ENCODE measurements around the gene AK1.
"Not testable (repeated sequence)": the region's sequence is repeated elsewhere in the genome, so short reads cannot be mapped to it uniquely, and the experiment has no call there.

Gene AK1

GRCh38 chr9:127847833-127848755 lies 29.4 kb downstream of the AK1 start:
- DNase-seq (ENCODE audit: low read depth), result no peak

DNA sequence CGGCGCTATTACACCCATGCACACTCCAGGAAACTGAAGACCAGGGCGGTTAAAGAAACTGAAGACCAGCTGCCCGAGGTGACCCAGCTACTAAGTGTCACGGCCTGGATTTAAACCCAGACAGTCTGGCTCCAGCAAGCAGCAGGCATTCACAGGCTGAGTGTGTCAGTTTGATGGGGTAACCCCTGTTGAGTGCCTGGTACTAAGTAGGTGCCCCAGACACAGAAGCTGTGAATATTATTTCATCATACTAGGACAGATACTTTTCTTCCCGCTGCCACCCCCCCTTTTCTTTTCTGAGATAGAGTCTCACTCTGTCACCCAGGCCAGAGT lies 30.3 kb downstream of the AK1 start:
- no peak for DNase-seq (ENCODE audit: low read depth)

- no peak for DNase-seq (ENCODE audit: low read depth)
Observed at GRCh38 chr9:127846443-127847177, 30.9 kb downstream of the AK1 start.

DNA sequence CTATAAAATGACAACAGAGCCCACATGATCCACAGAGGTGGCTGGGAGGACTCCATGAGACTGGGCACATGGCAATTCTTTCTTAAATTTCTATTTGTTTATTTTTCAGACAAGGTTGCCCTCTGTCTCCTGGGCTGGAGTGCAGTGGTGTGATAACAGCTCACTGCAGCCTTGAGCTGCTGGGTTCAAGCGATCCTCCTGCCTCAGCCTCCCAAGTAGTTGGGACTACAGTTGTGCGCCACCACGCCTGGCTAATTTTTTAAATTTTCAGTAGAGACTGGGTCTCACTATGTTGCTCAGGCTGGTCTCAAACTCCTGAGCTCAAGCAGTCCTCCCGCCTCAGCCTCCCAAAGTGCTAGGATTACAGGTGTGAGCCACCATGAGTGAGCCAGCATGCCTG lies 31.9 kb downstream of the AK1 start:
- not testable (repeated sequence) for DNase-seq (ENCODE audit: low read depth)

- DNase-seq (ENCODE audit: low read depth), result no peak
Observed at GRCh38 chr9:127844821-127845359, 32.6 kb downstream of the AK1 start.

DNA sequence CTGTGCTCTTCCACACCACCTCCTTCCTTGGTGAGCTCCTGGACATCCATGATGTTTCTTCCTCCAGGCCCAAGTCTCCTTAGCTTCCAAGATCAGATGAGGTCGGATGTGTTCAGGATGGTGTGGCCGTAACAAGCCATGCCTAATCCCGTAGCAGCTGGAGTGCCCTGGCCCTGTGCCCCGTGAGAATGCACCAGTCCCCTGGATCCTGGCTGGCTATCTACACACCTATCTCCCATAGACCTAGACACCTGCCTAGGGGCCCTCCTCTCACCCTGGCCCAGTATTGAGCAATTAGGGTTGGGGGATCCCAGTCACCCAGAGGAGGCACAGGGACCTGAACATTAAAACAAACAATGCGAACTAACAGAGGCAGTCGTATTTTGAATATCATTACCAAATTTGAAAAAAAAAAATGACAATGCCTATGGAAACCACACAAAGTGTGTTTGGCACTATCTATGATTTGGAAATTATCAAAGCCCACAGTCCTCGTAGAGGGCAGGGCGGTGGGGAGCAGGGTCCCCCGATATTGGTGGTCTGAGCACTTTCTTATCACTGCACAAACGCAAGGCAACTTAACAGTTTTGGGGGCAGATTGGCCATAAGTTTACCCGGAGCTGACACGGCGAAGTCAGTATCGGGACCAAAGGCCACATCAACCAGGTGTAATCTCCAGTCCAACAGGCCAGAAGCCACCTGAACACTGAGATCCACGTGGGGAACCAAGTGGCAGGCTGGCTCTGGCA lies 36.2 kb downstream of the AK1 start:
- DNase-seq (ENCODE audit: low read depth), result no peak

GRCh38 chr9:127838375-127839078 lies 38.9 kb downstream of the AK1 start:
- DNase-seq (ENCODE audit: low read depth), result no peak

DNA sequence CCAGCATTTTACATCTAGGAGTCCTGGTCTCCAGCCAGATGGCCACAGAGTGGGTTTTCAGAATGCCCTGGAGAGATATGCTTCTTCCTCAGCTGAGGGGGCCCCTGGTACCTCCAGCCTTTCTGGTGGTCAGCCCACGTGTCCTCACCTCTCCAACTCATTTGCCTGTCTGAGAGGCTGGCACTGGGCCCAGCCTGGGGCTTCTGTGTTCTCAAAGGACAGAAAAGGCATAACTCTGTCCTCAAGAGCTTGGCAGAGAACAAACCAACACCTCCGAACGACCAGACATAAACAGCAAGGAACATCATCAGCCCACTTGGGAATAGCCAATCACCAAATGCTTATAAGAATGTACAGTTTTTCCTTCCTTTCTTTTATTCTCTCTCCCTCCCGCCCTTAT lies 40.1 kb downstream of the AK1 start:
- no peak for DNase-seq (ENCODE audit: low read depth)

GRCh38 chr9:127836561-127836960 lies 40.9 kb downstream of the AK1 start:
- not testable (repeated sequence) for DNase-seq (ENCODE audit: low read depth)

- no peak for DNase-seq (ENCODE audit: low read depth)
Observed at GRCh38 chr9:127835991-127836516, 41.4 kb downstream of the AK1 start.

DNA sequence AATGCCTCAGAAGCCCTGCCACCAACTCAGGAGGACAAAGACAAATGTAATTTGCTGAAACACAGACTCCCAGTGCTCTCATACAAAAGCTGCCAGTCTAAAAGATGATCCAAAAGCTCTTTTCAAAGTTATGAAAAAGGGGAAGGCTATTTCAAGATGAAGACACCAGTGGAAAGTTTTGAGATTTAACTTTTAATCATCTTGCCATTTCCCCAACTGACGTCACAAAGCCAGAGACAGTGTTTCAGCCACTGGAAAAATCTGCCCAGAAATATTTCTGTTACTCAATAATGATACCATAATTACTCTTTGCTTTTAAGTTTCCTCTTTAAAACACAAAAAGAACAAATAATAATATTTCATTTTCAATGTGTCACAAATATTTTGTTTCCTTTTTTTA lies 43.9 kb downstream of the AK1 start:
- DNase-seq (ENCODE audit: low read depth), result no peak

DNA sequence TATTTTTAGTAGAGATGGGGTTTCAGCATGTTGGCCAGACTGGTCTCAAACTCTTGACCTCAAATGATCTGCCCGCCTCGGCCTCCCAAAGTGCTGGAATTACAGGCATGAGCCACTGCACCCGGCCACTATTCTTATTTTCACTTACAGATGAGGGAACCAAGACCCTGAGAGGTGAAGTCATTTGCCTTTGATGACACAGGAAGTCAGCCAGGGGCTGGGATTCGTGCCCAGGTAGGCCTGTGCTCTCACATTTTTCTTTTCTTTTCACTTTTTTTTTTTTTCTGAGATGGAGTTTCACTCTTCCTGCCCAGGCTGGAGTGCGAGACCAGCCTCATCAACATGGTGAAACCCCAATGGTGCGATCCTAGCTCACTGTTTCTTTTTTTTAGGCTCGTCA lies 45.2 kb downstream of the AK1 start:
- DNase-seq (ENCODE audit: low read depth), result no peak

DNA sequence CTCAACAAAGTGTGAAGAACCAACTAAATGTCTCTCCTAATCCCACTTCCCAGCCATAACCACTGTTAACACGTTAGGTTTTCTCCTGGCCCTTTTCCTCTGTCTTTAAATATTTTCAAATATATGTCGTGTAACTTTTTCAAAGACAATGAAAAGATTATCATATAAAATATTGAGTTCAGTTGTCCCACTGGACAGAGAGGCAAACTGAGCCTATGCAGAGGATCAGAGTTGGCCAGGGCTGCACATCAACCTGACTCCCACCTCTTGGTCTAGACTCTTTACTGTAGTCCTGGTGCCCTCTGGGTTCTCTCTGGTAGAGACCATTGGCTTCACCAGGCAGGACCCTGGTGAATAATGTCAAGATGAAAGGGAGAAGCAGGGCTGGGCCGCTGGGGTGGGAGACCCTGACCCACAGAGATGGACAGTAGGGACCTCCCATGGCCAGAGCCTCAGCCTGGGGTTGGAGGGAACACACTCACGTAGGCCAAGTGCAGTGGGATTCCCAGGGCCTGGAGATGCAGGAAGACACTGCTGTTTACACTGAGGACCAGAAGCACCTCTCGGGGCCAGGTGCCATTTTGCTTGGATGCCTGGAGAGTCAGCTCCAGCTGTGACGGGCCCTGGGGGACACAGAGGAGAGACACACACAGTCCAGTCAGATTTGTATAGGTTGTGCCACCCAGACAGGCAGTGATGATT lies 48.1 kb downstream of the AK1 start:
- no peak for DNase-seq (ENCODE audit: low read depth)

DNA sequence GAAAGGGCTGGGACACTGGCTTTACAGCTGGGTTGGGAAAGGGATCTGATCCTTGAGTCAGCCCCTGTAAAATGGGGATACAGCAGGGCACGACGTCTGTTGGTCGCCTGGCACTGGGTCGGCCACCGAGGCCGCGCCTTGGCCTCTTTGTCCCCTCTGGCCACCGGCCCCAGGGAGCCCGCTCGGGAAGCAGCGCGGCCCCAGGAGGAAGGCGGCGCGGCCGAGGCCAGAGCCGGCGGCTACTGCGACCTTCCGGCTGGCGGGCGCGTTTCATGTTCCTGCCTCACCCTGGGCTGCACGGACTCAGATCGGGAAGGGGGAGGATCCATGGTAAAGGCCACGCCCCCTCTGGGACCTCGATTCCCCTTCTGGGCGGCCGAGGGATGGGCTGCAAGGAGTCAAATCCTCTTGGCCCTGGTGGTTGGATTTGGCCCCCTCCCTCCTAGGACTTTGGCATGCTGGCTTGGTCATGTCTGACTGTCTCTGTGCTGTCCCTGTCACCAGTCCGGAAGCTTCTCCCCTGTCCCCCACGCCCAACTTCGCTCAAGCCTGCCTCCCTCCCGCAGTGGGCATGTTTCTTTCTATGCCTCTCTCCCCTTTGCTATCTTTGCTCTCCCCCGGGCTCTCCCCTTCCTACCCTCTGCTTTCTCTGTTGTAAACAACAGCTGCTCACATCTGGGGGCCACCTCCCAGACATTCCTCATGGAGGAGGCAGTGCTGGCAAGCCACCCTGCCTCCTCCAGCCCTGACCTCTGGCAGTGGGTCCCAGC lies 49.0 kb downstream of the AK1 start:
- DNase-seq (ENCODE audit: low read depth), result no peak

- DNase-seq (ENCODE audit: low read depth), result no peak
Observed at GRCh38 chr9:127826253-127826913, 51.1 kb downstream of the AK1 start.

GRCh38 chr9:127825319-127826051 lies 52.0 kb downstream of the AK1 start:
- no peak for DNase-seq (ENCODE audit: low read depth)

DNA sequence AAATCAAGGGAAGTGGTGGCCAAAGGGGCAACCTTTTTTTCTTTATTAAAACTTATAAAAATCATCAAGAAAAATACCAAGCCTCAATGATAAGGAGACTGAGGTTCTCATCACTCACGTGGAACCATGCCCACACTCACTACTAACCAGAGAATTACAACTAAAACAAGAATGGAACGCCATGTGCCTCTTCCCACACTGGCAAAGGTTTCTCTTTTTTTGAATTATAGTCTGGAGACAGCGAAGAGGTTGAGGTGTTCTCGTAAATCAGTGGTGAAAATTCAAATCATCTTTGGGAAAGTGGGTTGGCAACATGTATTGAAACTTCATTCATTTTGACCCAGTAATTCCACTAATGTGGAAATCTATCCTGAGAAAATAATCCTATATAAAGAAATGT lies 55.4 kb downstream of the AK1 start:
- no peak for DNase-seq (ENCODE audit: low read depth)

- no peak for DNase-seq (ENCODE audit: low read depth)
Observed at GRCh38 chr9:127818574-127818973, 58.9 kb downstream of the AK1 start.

DNA sequence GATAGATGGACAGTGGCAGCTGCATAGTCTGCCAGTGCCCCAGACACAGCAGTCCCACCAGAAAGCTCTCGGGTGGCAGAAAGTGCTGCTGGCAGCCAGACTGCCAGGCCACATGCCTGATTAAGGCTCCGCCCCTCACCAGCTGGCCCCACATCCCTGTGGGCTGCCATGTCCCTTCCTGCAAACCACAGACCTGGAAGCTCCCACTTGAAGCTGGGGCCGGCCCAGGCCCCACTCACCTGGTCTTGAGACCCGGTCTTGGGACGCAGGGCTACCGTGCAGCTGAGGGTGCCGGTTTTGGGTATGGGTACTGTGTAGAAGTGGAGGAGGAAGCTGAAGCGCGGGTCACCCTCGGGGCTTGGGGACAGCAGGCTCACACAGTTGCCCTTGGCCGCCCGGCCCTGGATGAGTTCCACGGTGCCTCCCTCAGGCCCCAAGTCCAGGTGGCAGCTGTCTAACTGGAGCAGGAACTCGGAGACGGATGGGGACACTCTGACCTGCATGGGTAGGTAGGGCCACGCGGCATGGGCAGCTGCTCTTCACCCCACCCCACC lies 59.5 kb downstream of the AK1 start:
- DNase-seq (ENCODE audit: low read depth), result no peak

Data from activated gamma-delta T cell treated with anti-CD3 and anti-CD28 coated beads, Interleukin-2, amount 50 U/mL, for 16 hours (primary cell).